Measurements from ENCODE around the gene EXD2.

EXD2 gene

GRCh38 chr14:69247676-69248440, 56.6 kb downstream of the EXD2 start:
- H3K27ac ChIP-seq, result no peak overlapping the region
- no peaks in the 10 kb centered on the region for H3K27me3 ChIP-seq (ENCODE audit: control insufficient read depth, insufficient read depth, low read length)

GRCh38 chr14:69249603-69250002, 58.3 kb downstream of the EXD2 start:
- Histone ChIP-seq H3K79me2 (no peaks in the 10 kb centered on the region), H3K4me1 (no peaks in the 10 kb centered on the region), H3K27ac (no peak overlapping the region), H3K9ac (no peak overlapping the region), H3K36me3 (ENCODE audit: control insufficient read depth, insufficient read depth, low read length) (no peaks in the 10 kb centered on the region), H3K4me3 (ENCODE audit: low read depth, low read length) (no peak overlapping the region), H3K27me3 (ENCODE audit: control insufficient read depth, insufficient read depth, low read length) (no peaks in the 10 kb centered on the region), H3K4me2 (ENCODE audit: low read length) (no peak overlapping the region), H3K9me3 (ENCODE audit: control insufficient read depth, low read length) (no peaks in the 10 kb centered on the region), H2AFZ (no peak overlapping the region)
- TF ChIP-seq CTCF (IDR thresholded peaks at IDR 0.05), result no peak

More at GRCh38 chr14:69247676-69248440, 56.6 kb downstream of the EXD2 start:
- Histone ChIP-seq H3K79me2 (no peaks in the 10 kb centered on the region), H3K4me3 (ENCODE audit: low read depth, low read length) (no peak overlapping the region), H3K9me3 (ENCODE audit: control insufficient read depth, low read length) (no peaks in the 10 kb centered on the region), H3K36me3 (ENCODE audit: control insufficient read depth, insufficient read depth, low read length) (no peaks in the 10 kb centered on the region), H3K9ac (no peak overlapping the region), H3K4me1 (no peaks in the 10 kb centered on the region), H2AFZ (no peak overlapping the region), H3K4me2 (ENCODE audit: low read length) (no peak overlapping the region)
- TF ChIP-seq CTCF (IDR thresholded peaks at IDR 0.05), result peak; percentile 8

GRCh38 chr14:69252851-69253250, 61.6 kb downstream of the EXD2 start:
- Histone ChIP-seq H3K4me2 (ENCODE audit: low read length) (no peak overlapping the region), H2AFZ (no peak overlapping the region), H3K27me3 (ENCODE audit: control insufficient read depth, insufficient read depth, low read length) (no peaks in the 10 kb centered on the region), H3K9me3 (ENCODE audit: control insufficient read depth, low read length) (no peaks in the 10 kb centered on the region), H3K79me2 (no peaks in the 10 kb centered on the region), H3K4me1 (no peaks in the 10 kb centered on the region), H3K4me3 (ENCODE audit: low read depth, low read length) (no peak overlapping the region), H3K27ac (no peak overlapping the region), H3K36me3 (ENCODE audit: control insufficient read depth, insufficient read depth, low read length) (no peaks in the 10 kb centered on the region), H3K9ac (no peak overlapping the region)
- no peak for TF ChIP-seq CTCF (IDR thresholded peaks at IDR 0.05)

- Histone ChIP-seq H3K4me1 (peaks cover 6% of the 10 kb centered on the region), H3K36me3 (ENCODE audit: control insufficient read depth, insufficient read depth, low read length) (no peaks in the 10 kb centered on the region), H3K9me3 (ENCODE audit: control insufficient read depth, low read length) (no peaks in the 10 kb centered on the region), H3K27me3 (ENCODE audit: control insufficient read depth, insufficient read depth, low read length) (no peaks in the 10 kb centered on the region), H3K9ac (no peak overlapping the region), H2AFZ (peak overlapping the region; percentile 50), H3K4me2 (ENCODE audit: low read length) (peak overlapping the region; percentile 68), H3K4me3 (ENCODE audit: low read depth, low read length) (no peak overlapping the region), H3K79me2 (no peaks in the 10 kb centered on the region), H3K27ac (no peak overlapping the region)
- no peak for TF ChIP-seq CTCF (IDR thresholded peaks at IDR 0.05)
Measured at GRCh38 chr14:69259168-69259526, 67.8 kb downstream of the EXD2 start.

Data from parathyroid adenoma (tissue), 2 donors.